ENCODE results near the gene TAF1A. TPM values are rescaled to one million over a fixed set of nuclear protein-coding genes. Genes with fewer than 3 reads are reported as not detected.
"Not testable (repeated sequence)": the region's sequence is repeated elsewhere in the genome, so short reads cannot be mapped to it uniquely, and the experiment has no call there.

Gene TAF1A
- 1 to 10 TPM; 1.0 to 3.1 (median 2.9) TPM for polyA plus RNA-seq

- 0% methylated on average over 41 of the region's 41 CpGs for WGBS, 3 donors
- no peak within 1 kb of the TSS for H3K27ac ChIP-seq (ENCODE audit: low read depth, low read length)
These were observed at the start of gene TAF1A for GRCh38 chr1:222589462-222590302. TSS of gene TAF1A (minus strand) at chr1:222589933.

GRCh38 chr1:222634180-222635013, 44.7 kb upstream of the TAF1A start:
- WGBS, 3 donors, result 41 to 46% (median 43%) methylated on average over 7 of the region's 7 CpGs
- H3K27ac ChIP-seq (ENCODE audit: low read depth, low read length), result no peak overlapping the region

- WGBS, 3 donors, result 40 to 74% (median 72%) methylated on average over 2 of the region's 2 CpGs
- H3K27ac ChIP-seq (ENCODE audit: low read depth, low read length), result no peak overlapping the region
These were observed 43.0 kb upstream of the TAF1A start for GRCh38 chr1:222632749-222633148.

- H3K27ac ChIP-seq (ENCODE audit: low read depth, low read length), result no peak overlapping the region
- WGBS, 3 donors, result 85 to 93% (median 88%) methylated on average over 3 of the region's 3 CpGs
These were observed 42.0 kb upstream of the TAF1A start for GRCh38 chr1:222631611-222632208.

- H3K27ac ChIP-seq (ENCODE audit: low read depth, low read length), result no peak overlapping the region
- 87 to 92% (median 91%) methylated on average over 7 of the region's 7 CpGs for WGBS, 3 donors
These were observed 40.3 kb upstream of the TAF1A start for GRCh38 chr1:222629921-222630535.

- 47 to 74% (median 65%) methylated on average over 6 of the region's 6 CpGs for WGBS, 3 donors
- H3K27ac ChIP-seq (ENCODE audit: low read depth, low read length), result no peak overlapping the region
These were observed 37.5 kb upstream of the TAF1A start for GRCh38 chr1:222627232-222627631.

- H3K27ac ChIP-seq (ENCODE audit: low read depth, low read length), result no peak overlapping the region
These were observed 34.5 kb upstream of the TAF1A start for GRCh38 chr1:222624214-222624613.

GRCh38 chr1:222623458-222623857, 33.7 kb upstream of the TAF1A start:
- no peak overlapping the region for H3K27ac ChIP-seq (ENCODE audit: low read depth, low read length)

More at GRCh38 chr1:222624214-222624613, 34.5 kb upstream of the TAF1A start:
- 92 to 96% (median 94%) methylated on average over 7 of the region's 7 CpGs for WGBS, 3 donors

GRCh38 chr1:222622765-222623164, 33.0 kb upstream of the TAF1A start:
- 60 to 90% (median 84%) methylated on average over 5 of the region's 5 CpGs for WGBS, 3 donors
- H3K27ac ChIP-seq (ENCODE audit: low read depth, low read length), result no peak overlapping the region

GRCh38 chr1:222620566-222620965, 30.8 kb upstream of the TAF1A start:
- WGBS, 3 donors, result 48 to 76% (median 76%) methylated on average over 2 of the region's 2 CpGs
- no peak overlapping the region for H3K27ac ChIP-seq (ENCODE audit: low read depth, low read length)

- WGBS, 3 donors, result 12 to 19% (median 18%) methylated on average over 20 of the region's 20 CpGs
- H3K27ac ChIP-seq (ENCODE audit: low read depth, low read length), result no peak overlapping the region
These were observed 29.3 kb upstream of the TAF1A start for GRCh38 chr1:222618880-222619596.

- WGBS, 3 donors, result 0 to 1% (median 1%) methylated on average over 48 to 77 of the region's 81 CpGs
- H3K27ac ChIP-seq (ENCODE audit: low read depth, low read length), result no peak within 1 kb of the TSS
These were observed 28.5 kb upstream of the TAF1A start, which contains the start of gene MIA3 for GRCh38 chr1:222618001-222618879. TSS of gene MIA3 (plus strand) at chr1:222618097. CDS start at chr1:222618111, 14 bp downstream.

- WGBS, 3 donors, result 1 to 2% (median 1%) methylated on average over 24 to 36 of the region's 37 CpGs
- H3K27ac ChIP-seq (ENCODE audit: low read depth, low read length), result no peak overlapping the region
These were observed 27.7 kb upstream of the TAF1A start for GRCh38 chr1:222617367-222617951.

GRCh38 chr1:222616525-222616924, 26.8 kb upstream of the TAF1A start:
- no peak overlapping the region for H3K27ac ChIP-seq (ENCODE audit: low read depth, low read length)
- 26 to 77% (median 66%) methylated on average over 5 of the region's 5 CpGs for WGBS, 3 donors

- H3K27ac ChIP-seq (ENCODE audit: low read depth, low read length), result no peak overlapping the region
- 21 to 71% (median 59%) methylated on average over 1 of the region's 1 CpG for WGBS, 3 donors
These were observed 23.9 kb upstream of the TAF1A start for GRCh38 chr1:222613627-222614026.

- WGBS, 3 donors, result 95 to 98% (median 97%) methylated on average over 2 of the region's 2 CpGs
- no peak overlapping the region for H3K27ac ChIP-seq (ENCODE audit: low read depth, low read length)
These were observed 21.0 kb upstream of the TAF1A start for GRCh38 chr1:222610728-222611127.

GRCh38 chr1:222609111-222609510, 19.4 kb upstream of the TAF1A start:
- not testable (repeated sequence) for H3K27ac ChIP-seq (ENCODE audit: low read depth, low read length)
- 52 to 69% (median 54%) methylated on average over 1 of the region's 1 CpG for WGBS, 3 donors

Measured in adipose tissue (tissue), 3 donors.